GM19467 (cell line): ENCODE results near the gene ADORA2A.
A peak's percentile ranks its signal among the peaks of the same experiment; 100 is the strongest.

Source experiments
- ATAC-seq: cut with Tn5 transposase; IDR thresholded peaks from one replicate; pipeline ENCODE4 v1.9.1; 2021; ENCODE audit warnings: mild to moderate bottlenecking, moderate library complexity; ENCODE audit not compliant: unreplicated experiment

ADORA2A gene

GRCh38 chr22:24431309-24432034 is 4.1 kb downstream of the ADORA2A start:
- ATAC-seq, result no peak

GRCh38 chr22:24432059-24432853 is 4.9 kb downstream of the ADORA2A start:
- no peak for ATAC-seq

GRCh38 chr22:24433001-24433827 is 5.8 kb downstream of the ADORA2A start:
- ATAC-seq, result no peak

- peak; percentile 52 for ATAC-seq
Measured at GRCh38 chr22:24433828-24434470, 6.5 kb downstream of the ADORA2A start.

GRCh38 chr22:24434471-24435322 is 7.3 kb downstream of the ADORA2A start:
- peak; percentile 46 for ATAC-seq

GRCh38 chr22:24435323-24435645 is 7.9 kb downstream of the ADORA2A start:
- ATAC-seq, result no peak

GRCh38 chr22:24435861-24436371 is 8.5 kb downstream of the ADORA2A start:
- no peak for ATAC-seq

GRCh38 chr22:24436553-24436952 is 9.2 kb downstream of the ADORA2A start:
- no peak for ATAC-seq

- ATAC-seq, result no peak
Measured at GRCh38 chr22:24437091-24437490, 9.7 kb downstream of the ADORA2A start.

GRCh38 chr22:24437741-24438328 is 10.4 kb downstream of the ADORA2A start:
- ATAC-seq, result no peak

GRCh38 chr22:24440270-24440717 is 12.9 kb downstream of the ADORA2A start:
- ATAC-seq, result no peak

- ATAC-seq, result no peak
Measured at GRCh38 chr22:24440718-24441405, 13.5 kb downstream of the ADORA2A start.

- no peak for ATAC-seq
Measured at GRCh38 chr22:24441406-24442351, 14.3 kb downstream of the ADORA2A start.

- no peak for ATAC-seq
Measured at GRCh38 chr22:24442352-24442744, 14.9 kb downstream of the ADORA2A start.

- no peak for ATAC-seq
Measured at GRCh38 chr22:24443668-24444067, 16.3 kb downstream of the ADORA2A start.

GRCh38 chr22:24444251-24444650 is 16.9 kb downstream of the ADORA2A start:
- no peak for ATAC-seq

- ATAC-seq, result no peak
Measured at GRCh38 chr22:24444729-24445466, 17.5 kb downstream of the ADORA2A start.
